Thyroid gland (tissue), 4 donors: Measurements from ENCODE around the gene MEF2B. TPM values are rescaled to one million over a fixed set of nuclear protein-coding genes. Genes with fewer than 3 reads are reported as not detected.

Experiments used
- DNase-seq, 2 donors: peaks; one replicate each; pipeline ENCODE4 v3.0.0-alpha.2; 2019
- H3K27ac ChIP-seq, 3 donors: fragments of 200-600 bp; sonication (generic); 1 replicate in 2 of 3; 2 replicates in 1 of 3; pipeline ENCODE4 v1.5.1; 2016 to 2019; ENCODE audit warnings: mild to moderate bottlenecking in 1 of 3, moderate library complexity in 1 of 3
- H3K27me3 ChIP-seq: fragments of 200-600 bp; sonication (generic); one replicate; pipeline ENCODE4 v1.5.1; 2019
- H3K36me3 ChIP-seq, 2 donors: fragments of 200-600 bp; sonication (generic); one replicate each; pipeline ENCODE4 v1.5.1; 2016 to 2019
- H3K4me1 ChIP-seq, 2 donors: fragments of 200-600 bp; sonication (generic); one replicate each; pipeline ENCODE4 v1.5.1; 2017 to 2019
- H3K4me3 ChIP-seq, 3 donors: fragments of 200-600 bp; sonication (generic); replicated peaks in 1 of 3; 1 replicate in 2 of 3; 2 replicates in 1 of 3; pipeline ENCODE4 v1.5.1; 2016; ENCODE audit warnings: mild to moderate bottlenecking in 1 of 3
- H3K9me3 ChIP-seq: fragments of 200-600 bp; sonication (generic); one replicate; pipeline ENCODE4 v1.5.1; 2017
- CTCF ChIP-seq, 6 experiments: fragments of 200-600 bp in 3 of 6; fragments of 450-650 bp in 3 of 6; sonication (generic) in 3 of 6; IDR thresholded peaks; one replicate each; pipeline ENCODE4 v1.5.1; 2016 to 2019; ENCODE audit warnings: antibody characterized with exemption in 6 of 6, mild to moderate bottlenecking in 2 of 6, inconsistent platforms in 1 of 6, moderate library complexity in 1 of 6
- POLR2A ChIP-seq, 2 donors: fragments of 450-650 bp; IDR thresholded peaks; one replicate each; pipeline ENCODE4 v1.6.1; 2017; ENCODE audit warnings: antibody characterized with exemption in 2 of 2, mild to moderate bottlenecking in 2 of 2, moderate library complexity in 1 of 2
- WGBS, 2 donors: methylation state at CpG; one replicate each; pipeline ENCODE4 v1.1.5; 2017; 5-methylcytosine and 5-hydroxymethylcytosine counted together
- intact Hi-C: fragments of 100-400 bp; cut with DNase I; formaldehyde crosslinking; loops from one replicate; pipeline ENCODE4 v1.15.1; 2023
- total RNA-seq, 4 donors: library from RNA; depleted of rRNA; stranded (reverse); fragments of >200 nt; gene quantifications; one replicate each; pipeline ENCODE4 v1.2.3, GENCODE V29; 2016

Gene MEF2B
- total RNA-seq, 4 donors from 2014 or later, result 0.67 to 1.5 TPM; not detected in 2

- H3K9me3 ChIP-seq, result no peaks in the 10 kb centered on the region
- no peaks in the 10 kb centered on the region for H3K27me3 ChIP-seq
- H3K4me1 ChIP-seq, result peaks cover 42 to 59% of the 10 kb centered on the region in 2 donors
- no peak overlapping the region for H3K4me3 ChIP-seq
- peaks cover 0 to 3% of the 10 kb centered on the region in 2 donors for H3K36me3 ChIP-seq
- TF ChIP-seq POLR2A (IDR thresholded peaks at IDR 0.05) (no peak), CTCF (IDR thresholded peaks at IDR 0.05) (no peak)
- no peak for DNase-seq
- peak overlapping the region; percentile 87 to 97 (median 87) for H3K27ac ChIP-seq
- intact Hi-C loops, result no loop called here
- 82 to 90% methylated on average over 11 of the region's 11 CpGs for WGBS, 2 donors
Observed at GRCh38 chr19:19095691-19096090, 74.4 kb downstream of the MEF2B start.

Other genes with a start within 250 kb of the MEF2B start
- 100 to 1,000 TPM in 1 of 4 donors, 10 to 100 TPM in 3; 55.6 to 169 (median 63.4) TPM for gene HOMER3, start 229.0 kb downstream of the MEF2B start, total RNA-seq
- 10 to 100 TPM; 70.3 to 93.5 (median 82.2) TPM for gene SUGP2, start 136.7 kb downstream of the MEF2B start, total RNA-seq
- 10 to 100 TPM; 33.1 to 60.0 (median 46.1) TPM for gene ARMC6, start 136.7 kb downstream of the MEF2B start, total RNA-seq
- gene SLC25A42, start 106.3 kb downstream of the MEF2B start, total RNA-seq, result 10 to 100 TPM; 28.0 to 43.9 (median 33.9) TPM
- 10 to 100 TPM; 29.6 to 37.8 (median 33.1) TPM for gene TMEM161A, start 31.8 kb downstream of the MEF2B start, total RNA-seq
- 10 to 100 TPM; 15.4 to 38.7 (median 18.2) TPM for gene BORCS8, start 21.9 kb upstream of the MEF2B start, total RNA-seq
- 10 to 100 TPM; 32.5 to 87.8 (median 57.0) TPM for gene RFXANK, start 22.0 kb upstream of the MEF2B start, total RNA-seq
- 10 to 100 TPM in 1 of 4 donors, 1 to 10 TPM in 3; 6.6 to 16.8 (median 7.6) TPM for gene NR2C2AP, start 33.2 kb upstream of the MEF2B start, total RNA-seq
- gene NCAN, start 41.7 kb upstream of the MEF2B start, total RNA-seq, result under 1 TPM in 1 of 4 donors, not detected in 3; 0.44 TPM
- gene TM6SF2, start 103.0 kb upstream of the MEF2B start, total RNA-seq, result not detected
- gene SUGP1, start 150.2 kb upstream of the MEF2B start, total RNA-seq, result 10 to 100 TPM; 20.0 to 45.1 (median 37.4) TPM
- 10 to 100 TPM; 45.1 to 71.1 (median 68.7) TPM for gene MAU2, start 150.6 kb upstream of the MEF2B start, total RNA-seq
- 10 to 100 TPM; 33.2 to 82.4 (median 51.8) TPM for gene GATAD2A, start 235.4 kb upstream of the MEF2B start, total RNA-seq